K562 (cell line): ENCODE data around the gene MMP21. TPM values are rescaled to one million over a fixed set of nuclear protein-coding genes. Genes with fewer than 3 reads are reported as not detected.

Experiments used
- ATAC-seq: fragments of 200-7000 bp; cut with Tn5 transposase; 3 replicates; pipeline ENCODE4 v1.9.1; 2020; ENCODE audit warnings: moderate library complexity
- BruUV-seq: library from RNA; stranded (reverse); fragments of 400-500 nt; replicated peaks from 2 replicates; lab custom pipeline; 2021; lab: Mats Ljungman, UMichigan
- CTCF ChIA-PET: fragments of 300-600 bp; formaldehyde crosslinking; extraction: SDS; loops from one replicate; lab custom pipeline; 2021; ENCODE audit warnings: low intra/inter-chr PET ratio; lab: Yijun Ruan, JAX
- POLR2A ChIA-PET: fragments of 300-600, 350-650 bp; sonication (Branson Sonifier 250); formaldehyde crosslinking; extraction: SDS; loops from one replicate; lab custom pipeline; 2021; ENCODE audit warnings: antibody characterized with exemption, inconsistent platforms; lab: Yijun Ruan, JAX
- DNase-seq, 4 experiments: peaks; one replicate each; pipeline versions ENCODE4 v3.0.0 to v3.0.0-alpha.2; 2011 to 2018; ENCODE audit warnings: low spot score in 3 of 4, mixed read lengths in 3 of 4; ENCODE audit errors: extremely low read depth in 1 of 4
- FAIRE-seq: peaks from 2 replicates; lab custom pipeline; 2011; peaks lifted over from hg19 to GRCh38; lab: Jason Lieb, UNC
- H2AFZ ChIP-seq: 2 replicates; pipeline ENCODE4 v1.6.0; 2011; ENCODE audit warnings: low read depth, low read length, control low read depth, inconsistent platforms
- H3K27ac ChIP-seq: fragments of 200-600 bp; 3 replicates; pipeline ENCODE4 v1.8.0; 2011; ENCODE audit warnings: low read depth, mild to moderate bottlenecking, control low read depth, inconsistent platforms, low read length, moderate library complexity, mixed read lengths; ENCODE audit errors: extremely low read depth
- H3K27me3 ChIP-seq, 2 experiments: fragments of 300-600 bp in 1 of 2; 2 replicates in 1 of 2; 3 replicates in 1 of 2; pipeline versions ENCODE4 v1.6.0 to v1.8.0; 2011; ENCODE audit warnings: inconsistent platforms in 2 of 2, low read length in 2 of 2, mild to moderate bottlenecking in 1 of 2, mixed read lengths in 1 of 2, moderate library complexity in 1 of 2; ENCODE audit not compliant: control insufficient read depth in 2 of 2, insufficient read depth in 2 of 2
- H3K36me3 ChIP-seq: fragments of 300-600 bp; 3 replicates; pipeline ENCODE4 v1.8.0; 2011; ENCODE audit warnings: mild to moderate bottlenecking, low read length, inconsistent platforms; ENCODE audit not compliant: control insufficient read depth, insufficient read depth
- H3K4me1 ChIP-seq, 2 experiments: fragments of 200-600 bp in 1 of 2; replicated peaks in 1 of 2; 2 replicates in 1 of 2; 3 replicates in 1 of 2; pipeline versions ENCODE4 v1.5.1 to v1.8.0; 2011; ENCODE audit warnings: inconsistent platforms in 2 of 2, low read length in 2 of 2, mild to moderate bottlenecking in 1 of 2, mixed read lengths in 1 of 2, moderate library complexity in 1 of 2; ENCODE audit not compliant: control insufficient read depth in 2 of 2, insufficient read depth in 2 of 2
- H3K4me2 ChIP-seq: 2 replicates; pipeline ENCODE4 v1.6.1; 2011; ENCODE audit warnings: low read length, control low read depth, inconsistent platforms, mixed read lengths; ENCODE audit not compliant: insufficient read depth
- H3K4me3 ChIP-seq: fragments of 200-600 bp; sonication (generic), shearing (Covaris generic); 2 replicates; pipeline ENCODE4 v1.5.1; 2016; ENCODE audit warnings: control low read depth, inconsistent platforms
- H3K79me2 ChIP-seq: fragments of 200-600 bp; 3 replicates; pipeline ENCODE4 v1.8.0; 2011; ENCODE audit warnings: low read length, inconsistent platforms; ENCODE audit not compliant: control insufficient read depth, insufficient read depth
- H3K9ac ChIP-seq, 2 experiments: 2 replicates each; pipeline versions ENCODE4 v1.6.0 to v1.6.1; 2011; ENCODE audit warnings: low read depth in 2 of 2, low read length in 2 of 2, control low read depth in 1 of 2, inconsistent platforms in 1 of 2, mild to moderate bottlenecking in 1 of 2, mixed read lengths in 1 of 2; ENCODE audit not compliant: insufficient read depth in 1 of 2
- H3K9me1 ChIP-seq: one replicate; pipeline ENCODE4 v1.6.0; 2011; ENCODE audit warnings: inconsistent platforms, mild to moderate bottlenecking, low read length, moderate library complexity; ENCODE audit not compliant: control insufficient read depth, insufficient read depth
- H3K9me3 ChIP-seq: replicated peaks from 2 replicates; pipeline ENCODE4 v1.5.1; 2011; ENCODE audit warnings: low read depth, low read length, inconsistent platforms; ENCODE audit not compliant: control insufficient read depth, insufficient read depth
- H4K20me1 ChIP-seq: replicated peaks from 2 replicates; pipeline ENCODE4 v1.6.1; 2011; ENCODE audit warnings: low read length, inconsistent platforms, mixed read lengths; ENCODE audit not compliant: control insufficient read depth, insufficient read depth
- ATF1 ChIP-seq, 2 experiments: fragments of 450-650 bp in 1 of 2; IDR thresholded peaks; 2 replicates each; pipeline ENCODE4 v1.6.1; 2016; ENCODE audit warnings: missing compliant biosample characterization in 1 of 2, missing genetic modification characterization in 1 of 2
- EGR1 ChIP-seq: fragments of 450-650 bp; conservative IDR thresholded peaks from 2 replicates; pipeline ENCODE4 v1.6.1; 2017; ENCODE audit warnings: mild to moderate bottlenecking
- FIP1L1 ChIP-seq: fragments of 200-400 bp; formaldehyde crosslinking; IDR thresholded peaks from 2 replicates; pipeline ENCODE4 v1.6.1; 2018; ENCODE audit warnings: mild to moderate bottlenecking, low read depth, low read length; ENCODE audit not compliant: poor library complexity, severe bottlenecking
- NFIC ChIP-seq: fragments of 450-650 bp; IDR thresholded peaks from 2 replicates; pipeline ENCODE4 v1.6.1; 2017; ENCODE audit warnings: mild to moderate bottlenecking, inconsistent platforms
- NFIX ChIP-seq: fragments of 250-450 bp; sonication (Bioruptor Pico); IDR thresholded peaks from 2 replicates; pipeline ENCODE4 v1.4.0; 2020; ENCODE audit warnings: low read depth, mild to moderate bottlenecking, moderate library complexity
- NUFIP1 ChIP-seq: fragments of 450-650 bp; IDR thresholded peaks from 2 replicates; pipeline ENCODE4 v1.6.1; 2018; ENCODE audit not compliant: partially characterized antibody
- PCBP2 ChIP-seq: fragments of 200-400 bp; formaldehyde crosslinking; IDR thresholded peaks from 2 replicates; pipeline ENCODE4 v1.6.1; 2018; ENCODE audit warnings: low read length, low read depth, mild to moderate bottlenecking, moderate library complexity; ENCODE audit not compliant: poor library complexity, severe bottlenecking
- SMAD1 ChIP-seq: fragments of 150-350 bp; IDR thresholded peaks from 2 replicates; pipeline ENCODE4 v1.6.1; 2014; ENCODE audit warnings: low read length, low read depth; ENCODE audit not compliant: partially characterized antibody
- TEAD2 ChIP-seq: fragments of 450-650 bp; IDR thresholded peaks from 2 replicates; pipeline ENCODE4 v1.6.1; 2016; ENCODE audit warnings: missing genetic modification characterization, control low read depth, missing compliant biosample characterization
- ZBED1 ChIP-seq: IDR thresholded peaks from 2 replicates; pipeline ENCODE4 v1.6.1; 2014
- ZNF444 ChIP-seq: fragments of 250-450 bp; sonication (Bioruptor Pico); IDR thresholded peaks from 2 replicates; pipeline ENCODE4 v1.4.0; 2020; ENCODE audit warnings: mild to moderate bottlenecking, moderate library complexity
- WGBS: fragments of 100-300 bp; shearing (Covaris generic); methylation state at CpG from one replicate; pipeline ENCODE4 v1.1.6; 2016; ENCODE audit warnings: low coverage, mixed read lengths; ENCODE audit not compliant: insufficient coverage; ENCODE audit errors: missing lambda C conversion rate; 5-methylcytosine and 5-hydroxymethylcytosine counted together
- in situ Hi-C: fragments of 300-500 bp; cut with MboI; formaldehyde crosslinking; loops from 4 replicates; pipeline ENCODE4 v1.15.0; 2018; ENCODE audit warnings: inconsistent platforms, mixed read lengths
- intact Hi-C: fragments of 100-400 bp; cut with micrococcal nuclease; formaldehyde crosslinking; loops from 2 replicates; pipeline ENCODE4 v1.14.2; 2022
- polyA plus RNA-seq, 8 experiments: library from polyadenylated mRNA; depleted of rRNA in 4 of 8; stranded (reverse) in 5 of 8; unstranded in 3 of 8; fragments of >200 nt; fragmentation: Nextera tagmentation in 2 of 8; fragmentation: Illumina TruSeq in 1 of 8; extraction: Ambion mirVana in 2 of 8; extraction: Trizol in 1 of 8; gene quantifications; 2 replicates each; pipeline versions ENCODE4 v1.2.1 to v1.2.3, GENCODE V29; 2011 to 2014; ENCODE audit warnings: inconsistent platforms in 1 of 8, missing spikeins in 1 of 8
- total RNA-seq, 7 experiments: library from RNA; depleted of rRNA in 6 of 7; stranded (reverse); fragments of >200 nt in 6 of 7; fragmentation: Illumina TruSeq in 2 of 7; extraction: Trizol in 2 of 7; gene quantifications; 2 replicates each; pipeline versions ENCODE4 v1.2.1 to v1.2.3, GENCODE V29; 2011 to 2021; ENCODE audit warnings: low replicate concordance in 1 of 7
- TF ChIP-seq, protein P1 (sequence below): fragments of 200-800 bp; sonication (Bioruptor generic); IDR thresholded peaks from 2 replicates; pipeline ENCODE4 v1.6.1; 2016; ENCODE audit warnings: missing genetic modification characterization, missing compliant biosample characterization

MMP21 gene
- total and polyA plus RNA-seq, 9 of the 15 experiments (the other 6 are each of a cell fraction or from before 2014, with no cell fraction given): not detected

GRCh38 chr10:125768219-125768855 is 7.3 kb downstream of the MMP21 start:
- H3K27ac ChIP-seq: no peak overlapping the region
- in situ Hi-C loops: no loop called here
- no peak for ATAC-seq
- H3K4me3 ChIP-seq: no peak overlapping the region
- H3K9ac ChIP-seq: no peak overlapping the region
- ChIA-PET POLR2A (no interaction called here), CTCF (no interaction called here)
- no peak overlapping the region for H3K4me2 ChIP-seq
- H3K27me3 ChIP-seq: no peaks in the 10 kb centered on the region
- WGBS: 54% methylated on average over 3 of the region's 4 CpGs
- H3K9me3 ChIP-seq: no peaks in the 10 kb centered on the region
- TF ChIP-seq NFIX (CRISPR knock-in tag) (peak; percentile 97), ZBED1 (no peak), SMAD1 (peak; percentile 61), FIP1L1 (no peak), ATF1 (CRISPR knock-in tag; IDR thresholded peaks at IDR 0.05) (no peak), ATF1 (tag; IDR thresholded peaks at IDR 0.05) (no peak), NFIC (peak; percentile 99)
- TF ChIP-seq, all 486 proteins: peak for 3
- H2AFZ ChIP-seq: no peak overlapping the region
- H3K4me1 ChIP-seq: peaks cover 0 to 4% of the 10 kb centered on the region in 2 experiments; a peak in 2 of 5 replicates
- no peaks in the 10 kb centered on the region for H3K79me2 ChIP-seq
- no peaks in the 10 kb centered on the region for H4K20me1 ChIP-seq
- peaks cover 19% of the 10 kb centered on the region; the same call in 2 of the 3 replicates for H3K36me3 ChIP-seq
- no peaks in the 10 kb centered on the region for H3K9me1 ChIP-seq
- DNase-seq (peak in 3 of 4 experiments; percentile 14 to 36 (median 28)), FAIRE-seq (no peak)
- intact Hi-C loops: no loop called here
- no TSS peak for BruUV-seq

- H3K4me3 ChIP-seq: no peak overlapping the region
- DNase-seq (no peak), FAIRE-seq (no peak), ATAC-seq (no peak)
- no peak overlapping the region for H3K27ac ChIP-seq
- in situ Hi-C loops: no loop called here
- no peaks in the 10 kb centered on the region for H3K27me3 ChIP-seq
- H3K79me2 ChIP-seq: no peaks in the 10 kb centered on the region
- H3K4me2 ChIP-seq: no peak overlapping the region
- H3K9me1 ChIP-seq: no peaks in the 10 kb centered on the region
- CTCF ChIA-PET: no interaction called here
- peaks cover 32% of the 10 kb centered on the region; the same call in 2 of the 3 replicates for H3K36me3 ChIP-seq
- H2AFZ ChIP-seq: no peak overlapping the region
- H3K4me1 ChIP-seq: no peaks in the 10 kb centered on the region; a peak in 1 of 5 replicates
- no peaks in the 10 kb centered on the region for H3K9me3 ChIP-seq
- no peak overlapping the region for H3K9ac ChIP-seq
- no TSS peak for BruUV-seq
- intact Hi-C loops: no loop called here
- 78% methylated on average over 4 of the region's 4 CpGs for WGBS
- POLR2A ChIA-PET: no interaction called here
- H4K20me1 ChIP-seq: no peaks in the 10 kb centered on the region
- TF ChIP-seq NUFIP1 (no peak), EGR1 (no peak), PCBP2 (no peak), TEAD2 (tag) (no peak), ZNF444 (CRISPR knock-in tag) (no peak)
- TF ChIP-seq, protein P1, sequence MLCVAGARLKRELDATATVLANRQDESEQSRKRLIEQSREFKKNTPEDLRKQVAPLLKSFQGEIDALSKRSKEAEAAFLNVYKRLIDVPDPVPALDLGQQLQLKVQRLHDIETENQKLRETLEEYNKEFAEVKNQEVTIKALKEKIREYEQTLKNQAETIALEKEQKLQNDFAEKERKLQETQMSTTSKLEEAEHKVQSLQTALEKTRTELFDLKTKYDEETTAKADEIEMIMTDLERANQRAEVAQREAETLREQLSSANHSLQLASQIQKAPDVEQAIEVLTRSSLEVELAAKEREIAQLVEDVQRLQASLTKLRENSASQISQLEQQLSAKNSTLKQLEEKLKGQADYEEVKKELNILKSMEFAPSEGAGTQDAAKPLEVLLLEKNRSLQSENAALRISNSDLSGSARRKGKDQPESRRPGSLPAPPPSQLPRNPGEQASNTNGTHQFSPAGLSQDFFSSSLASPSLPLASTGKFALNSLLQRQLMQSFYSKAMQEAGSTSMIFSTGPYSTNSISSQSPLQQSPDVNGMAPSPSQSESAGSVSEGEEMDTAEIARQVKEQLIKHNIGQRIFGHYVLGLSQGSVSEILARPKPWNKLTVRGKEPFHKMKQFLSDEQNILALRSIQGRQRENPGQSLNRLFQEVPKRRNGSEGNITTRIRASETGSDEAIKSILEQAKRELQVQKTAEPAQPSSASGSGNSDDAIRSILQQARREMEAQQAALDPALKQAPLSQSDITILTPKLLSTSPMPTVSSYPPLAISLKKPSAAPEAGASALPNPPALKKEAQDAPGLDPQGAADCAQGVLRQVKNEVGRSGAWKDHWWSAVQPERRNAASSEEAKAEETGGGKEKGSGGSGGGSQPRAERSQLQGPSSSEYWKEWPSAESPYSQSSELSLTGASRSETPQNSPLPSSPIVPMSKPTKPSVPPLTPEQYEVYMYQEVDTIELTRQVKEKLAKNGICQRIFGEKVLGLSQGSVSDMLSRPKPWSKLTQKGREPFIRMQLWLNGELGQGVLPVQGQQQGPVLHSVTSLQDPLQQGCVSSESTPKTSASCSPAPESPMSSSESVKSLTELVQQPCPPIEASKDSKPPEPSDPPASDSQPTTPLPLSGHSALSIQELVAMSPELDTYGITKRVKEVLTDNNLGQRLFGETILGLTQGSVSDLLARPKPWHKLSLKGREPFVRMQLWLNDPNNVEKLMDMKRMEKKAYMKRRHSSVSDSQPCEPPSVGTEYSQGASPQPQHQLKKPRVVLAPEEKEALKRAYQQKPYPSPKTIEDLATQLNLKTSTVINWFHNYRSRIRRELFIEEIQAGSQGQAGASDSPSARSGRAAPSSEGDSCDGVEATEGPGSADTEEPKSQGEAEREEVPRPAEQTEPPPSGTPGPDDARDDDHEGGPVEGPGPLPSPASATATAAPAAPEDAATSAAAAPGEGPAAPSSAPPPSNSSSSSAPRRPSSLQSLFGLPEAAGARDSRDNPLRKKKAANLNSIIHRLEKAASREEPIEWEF (CRISPR knock-in tag): no peak
Measured at GRCh38 chr10:125766511-125766910, 9.1 kb downstream of the MMP21 start.
